Measurements from ENCODE around the gene ITSN2. TPM values are rescaled to one million over a fixed set of nuclear protein-coding genes. Genes with fewer than 3 reads are reported as not detected.

ITSN2 gene
- total RNA-seq, 1 donor from 2014 or later = 10.4 TPM

GRCh38 chr2:24304098-24304497 is 56.2 kb downstream of the ITSN2 start:
- Histone ChIP-seq H3K4me2 (no peak overlapping the region), H3K4me3 (no peak overlapping the region), H3K9me3 (ENCODE audit: low read depth) (no peaks in the 10 kb centered on the region), H3K4me1 (no peaks in the 10 kb centered on the region), H2AFZ (replicated peaks) (no peak overlapping the region), H3K36me3 (no peaks in the 10 kb centered on the region), H4K20me1 (ENCODE audit: low read depth) (no peaks in the 10 kb centered on the region), H3K27ac (no peak overlapping the region), H3K9ac (no peak overlapping the region), H3F3A (ENCODE audit: low read depth) (no peaks in the 10 kb centered on the region), H3K79me2 (ENCODE audit: low read depth) (no peaks in the 10 kb centered on the region), H3K27me3 (no peaks in the 10 kb centered on the region)
- Mint-ChIP-seq H3K4me3 (no peak overlapping the region), H3K4me1 (peaks cover 4% of the 10 kb centered on the region), H3K27me3 (ENCODE audit: insufficient read depth, low read depth) (no peaks in the 10 kb centered on the region), H3K9me3 (no peaks in the 10 kb centered on the region), H3K36me3 (peaks cover 7% of the 10 kb centered on the region), H3K27ac (no peak overlapping the region)
- TF ChIP-seq EZH2 (IDR thresholded peaks at IDR 0.05) (no peak), EZH2phosphoT487 (IDR thresholded peaks at IDR 0.05) (no peak), CTCF (IDR thresholded peaks at IDR 0.05) (no peak)
- peak; percentile 11 for DNase-seq (ENCODE audit: low spot score)

GRCh38 chr2:24301599-24301998 is 58.7 kb downstream of the ITSN2 start:
- no peak overlapping the region for H3K4me2 ChIP-seq
- no peaks in the 10 kb centered on the region for H3K27me3 ChIP-seq
- H3K36me3 ChIP-seq = no peaks in the 10 kb centered on the region
- no peak overlapping the region for H3K27ac Mint-ChIP-seq
- H3K4me3 Mint-ChIP-seq = no peak overlapping the region
- H3K4me1 Mint-ChIP-seq = peaks cover 4% of the 10 kb centered on the region
- H3K4me1 ChIP-seq = no peaks in the 10 kb centered on the region
- no peaks in the 10 kb centered on the region for H4K20me1 ChIP-seq (ENCODE audit: low read depth)
- no peak overlapping the region for H3K4me3 ChIP-seq
- H3K9me3 Mint-ChIP-seq = no peaks in the 10 kb centered on the region
- no peaks in the 10 kb centered on the region for H3K27me3 Mint-ChIP-seq (ENCODE audit: insufficient read depth, low read depth)
- H3K36me3 Mint-ChIP-seq = peaks cover 15% of the 10 kb centered on the region
- no peak for DNase-seq (ENCODE audit: low spot score)
- no peaks in the 10 kb centered on the region for H3K9me3 ChIP-seq (ENCODE audit: low read depth)
- no peak overlapping the region for H3K27ac ChIP-seq
- H3K9ac ChIP-seq = no peak overlapping the region
- H3K79me2 ChIP-seq (ENCODE audit: low read depth) = no peaks in the 10 kb centered on the region
- H2AFZ ChIP-seq (replicated peaks) = no peak overlapping the region
- TF ChIP-seq EZH2phosphoT487 (IDR thresholded peaks at IDR 0.05) (no peak), CTCF (IDR thresholded peaks at IDR 0.05) (no peak), EZH2 (IDR thresholded peaks at IDR 0.05) (no peak)
- no peaks in the 10 kb centered on the region for H3F3A ChIP-seq (ENCODE audit: low read depth)

- H3K9me3 Mint-ChIP-seq = no peaks in the 10 kb centered on the region
- no peak overlapping the region for H3K27ac ChIP-seq
- no peak overlapping the region for H3K4me3 ChIP-seq
- H4K20me1 ChIP-seq (ENCODE audit: low read depth) = no peaks in the 10 kb centered on the region
- no peaks in the 10 kb centered on the region for H3K4me1 ChIP-seq
- peaks cover 22% of the 10 kb centered on the region for H3K36me3 Mint-ChIP-seq
- TF ChIP-seq EZH2 (IDR thresholded peaks at IDR 0.05) = no peak
- TF ChIP-seq EZH2phosphoT487 (IDR thresholded peaks at IDR 0.05) = no peak
- TF ChIP-seq CTCF (IDR thresholded peaks at IDR 0.05) = no peak
- no peak overlapping the region for H3K9ac ChIP-seq
- no peaks in the 10 kb centered on the region for H3K27me3 ChIP-seq
- H3K79me2 ChIP-seq (ENCODE audit: low read depth) = no peaks in the 10 kb centered on the region
- H3K4me3 Mint-ChIP-seq = no peak overlapping the region
- no peak overlapping the region for H2AFZ ChIP-seq (replicated peaks)
- H3K9me3 ChIP-seq (ENCODE audit: low read depth) = no peaks in the 10 kb centered on the region
- H3F3A ChIP-seq (ENCODE audit: low read depth) = no peaks in the 10 kb centered on the region
- no peak for DNase-seq (ENCODE audit: low spot score)
- no peak overlapping the region for H3K27ac Mint-ChIP-seq
- no peaks in the 10 kb centered on the region for H3K36me3 ChIP-seq
- no peaks in the 10 kb centered on the region for H3K27me3 Mint-ChIP-seq (ENCODE audit: insufficient read depth, low read depth)
- no peak overlapping the region for H3K4me2 ChIP-seq
- H3K4me1 Mint-ChIP-seq = no peaks in the 10 kb centered on the region
These were observed 62.7 kb downstream of the ITSN2 start for GRCh38 chr2:24297663-24298062.

Data from neural progenitor cell (in vitro differentiated cells).